RPMI7951 (cell line): ENCODE measurements around the gene ZNF354B. TPM values are rescaled to one million over a fixed set of nuclear protein-coding genes. Genes with fewer than 3 reads are reported as not detected.
"Not testable (repeated sequence)": the region's sequence is repeated elsewhere in the genome, so short reads cannot be mapped to it uniquely, and the experiment has no call there.

Source experiments
- DNase-seq: peaks from one replicate; pipeline ENCODE4 v3.0.0-alpha.2; 2012; ENCODE audit warnings: low read depth
- total RNA-seq: library from RNA; depleted of rRNA; stranded (reverse); fragments of >200 nt; shearing (Covaris generic); gene quantifications from 2 replicates; pipeline ENCODE4 v1.2.3, GENCODE V29; 2014; rRNA removed

Gene ZNF354B
- total RNA-seq, 1 experiment from 2014 or later, result 6.1 TPM

GRCh38 chr5:178883115-178883694, 23.5 kb downstream of the ZNF354B start:
- not testable (repeated sequence) for DNase-seq

GRCh38 chr5:178883815-178884430, 24.2 kb downstream of the ZNF354B start:
- no peak for DNase-seq

GRCh38 chr5:178895615-178896571, 36.1 kb downstream of the ZNF354B start, which contains the start of gene ZFP2:
TSS of gene ZFP2 (plus strand) at chr5:178895913. CDS start at chr5:178931314, 35,401 bp downstream.
- DNase-seq, result peak; percentile 17

- DNase-seq, result no peak
Observed at GRCh38 chr5:178899289-178899688, 39.5 kb downstream of the ZNF354B start.

- DNase-seq, result no peak
Observed at GRCh38 chr5:178902849-178903248, 43.1 kb downstream of the ZNF354B start.

- DNase-seq, result no peak
Observed at GRCh38 chr5:178931846-178932760, 72.3 kb downstream of the ZNF354B start.

Other genes starting within 250 kb of the ZNF354B start
- gene CLK4, start 232.9 kb upstream of the ZNF354B start, total RNA-seq, result 13.9 TPM in 2 replicates
- gene ZNF354A, start 129.3 kb upstream of the ZNF354B start, total RNA-seq, result 5.0 and 7.7 TPM in 2 replicates
- not detected in 2 replicates for gene ZFP2, start 36.0 kb downstream of the ZNF354B start, total RNA-seq
- gene ZNF454, start 81.2 kb downstream of the ZNF354B start, total RNA-seq, result not detected in 2 replicates
- not detected in 2 replicates for gene GRM6, start 135.4 kb downstream of the ZNF354B start, total RNA-seq
- gene ZNF879, start 163.9 kb downstream of the ZNF354B start, total RNA-seq, result 2.4 and 2.5 TPM in 2 replicates
- gene ZNF354C, start 200.4 kb downstream of the ZNF354B start, total RNA-seq, result 2.3 and 2.5 TPM in 2 replicates